ENCODE measurements around the gene TCTN2. TPM values are rescaled to one million over a fixed set of nuclear protein-coding genes. Genes with fewer than 3 reads are reported as not detected.

The TCTN2 gene
- 12.7 and 13.6 TPM in 2 replicates for total RNA-seq

GRCh38 chr12:123670882-123671728 is at the start of gene TCTN2:
Gene TCTN2, plus strand, starts transcription at chr12:123671113. Its CDS starts 128 bp downstream, at chr12:123671241.

GRCh38 chr12:123633379-123634141 is 37.4 kb upstream of the TCTN2 start, which contains the start of the genes EIF2B1 and GTF2H3:
Gene EIF2B1, minus strand, starts transcription at chr12:123633686. Its CDS starts 129 bp downstream, at chr12:123633557.
Gene GTF2H3, plus strand, starts transcription at chr12:123633829. Its CDS starts 31 bp downstream, at chr12:123633860.

Other genes with a start within 250 kb of the TCTN2 start
- gene RILPL2, start 234.4 kb upstream of the TCTN2 start, total RNA-seq, result 3.0 and 3.5 TPM in 2 replicates
- gene SNRNP35, start 213.0 kb upstream of the TCTN2 start, total RNA-seq, result 15.1 and 15.9 TPM in 2 replicates
- 7.9 and 12.4 TPM in 2 replicates for gene RILPL1, start 137.4 kb upstream of the TCTN2 start, total RNA-seq
- gene TMED2, start 86.6 kb upstream of the TCTN2 start, total RNA-seq, result 571 and 583 TPM in 2 replicates
- 24.2 and 24.6 TPM in 2 replicates for gene DDX55, start 69.0 kb upstream of the TCTN2 start, total RNA-seq
- 57.9 and 124 TPM in 2 replicates for gene EIF2B1, start 37.4 kb upstream of the TCTN2 start, total RNA-seq
- gene GTF2H3, start 37.3 kb upstream of the TCTN2 start, total RNA-seq, result 44.7 and 69.1 TPM in 2 replicates
- 21.5 and 30.0 TPM in 2 replicates for gene ATP6V0A2, start 41.2 kb downstream of the TCTN2 start, total RNA-seq
- gene DNAH10, start 91.2 kb downstream of the TCTN2 start, total RNA-seq, result 0.33 and 0.62 TPM in 2 replicates

All from uterine smooth muscle cell (primary cell).